Calu3 (cell line): ENCODE measurements around the gene GCGR. TPM values are rescaled to one million over a fixed set of nuclear protein-coding genes. Genes with fewer than 3 reads are reported as not detected.

Source experiments
- BruUV-seq: library from RNA; stranded (reverse); fragments of 400-500 nt; replicated peaks from 2 replicates; lab custom pipeline; 2021; lab: Mats Ljungman, UMichigan
- CTCF ChIA-PET: fragments of 300-600 bp; sonication (Branson Sonifier 250); formaldehyde crosslinking; loops from one replicate; lab custom pipeline; 2022; ENCODE audit warnings: antibody characterized with exemption; lab: Charles Lee
- DNase-seq: peaks from one replicate; pipeline ENCODE4 v3.0.0; 2022
- H3K27ac Mint-ChIP-seq: one replicate; pipeline ENCODE4 v1.8.0; 2022; ENCODE audit warnings: mixed read lengths; ENCODE audit not compliant: unreplicated experiment
- H3K27me3 Mint-ChIP-seq: one replicate; pipeline ENCODE4 v1.8.0; 2022; ENCODE audit warnings: mixed read lengths; ENCODE audit not compliant: unreplicated experiment
- H3K36me3 Mint-ChIP-seq: one replicate; pipeline ENCODE4 v1.8.0; 2022; ENCODE audit warnings: mild to moderate bottlenecking, moderate library complexity, mixed read lengths; ENCODE audit not compliant: insufficient read depth, unreplicated experiment
- H3K4me1 Mint-ChIP-seq: one replicate; pipeline ENCODE4 v1.8.0; 2022; ENCODE audit warnings: mild to moderate bottlenecking, low read depth, mixed read lengths; ENCODE audit not compliant: unreplicated experiment
- H3K4me3 Mint-ChIP-seq: one replicate; pipeline ENCODE4 v1.8.0; 2022; ENCODE audit warnings: mild to moderate bottlenecking, low read depth, moderate library complexity, mixed read lengths; ENCODE audit not compliant: unreplicated experiment
- H3K9me3 Mint-ChIP-seq: one replicate; pipeline ENCODE4 v1.8.0; 2022; ENCODE audit warnings: low read depth, mixed read lengths; ENCODE audit not compliant: unreplicated experiment
- intact Hi-C: fragments of 100-400 bp; cut with micrococcal nuclease; formaldehyde crosslinking; loops from one replicate; pipeline ENCODE4 v1.10.0; 2022; ENCODE audit not compliant: unreplicated experiment
- total RNA-seq: library from RNA; stranded (reverse); gene quantifications from 2 replicates; pipeline ENCODE4 v1.2.3, GENCODE V29; 2022
- TF ChIP-seq, protein P1 (sequence below): fragments of 200-600 bp; IDR thresholded peaks from one replicate; pipeline ENCODE4 v1.8.0; 2022; ENCODE audit warnings: antibody characterized with exemption; ENCODE audit not compliant: unreplicated experiment

GCGR gene
- total RNA-seq, 1 experiment from 2014 or later, result 0.78 TPM

DNA sequence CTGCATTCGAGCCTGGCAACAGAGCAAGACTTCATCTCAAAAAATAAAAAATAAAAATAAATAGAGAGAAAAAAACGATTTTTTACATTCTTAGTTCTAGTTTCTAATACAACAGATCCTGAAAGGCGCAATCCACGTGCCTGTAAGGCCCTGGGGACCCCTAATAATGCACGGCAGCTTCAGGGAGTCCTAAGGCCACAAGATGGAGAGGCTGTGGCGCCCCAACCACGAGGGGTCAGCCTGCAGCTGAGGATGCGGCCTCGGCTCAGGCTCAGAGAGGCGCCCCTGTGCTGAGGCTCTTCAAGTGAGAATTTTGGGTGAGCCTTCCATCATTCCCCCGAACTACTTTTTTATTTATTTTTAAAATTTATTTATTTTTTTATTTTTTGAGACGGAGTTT lies 45.5 kb downstream of the GCGR start:
- no peaks in the 10 kb centered on the region for H3K27me3 Mint-ChIP-seq
- BruUV-seq, result no TSS peak
- intact Hi-C loops, result no loop called here
- no peaks in the 10 kb centered on the region for H3K4me1 Mint-ChIP-seq
- peaks cover 90% of the 10 kb centered on the region for H3K36me3 Mint-ChIP-seq
- TF ChIP-seq, protein P1, sequence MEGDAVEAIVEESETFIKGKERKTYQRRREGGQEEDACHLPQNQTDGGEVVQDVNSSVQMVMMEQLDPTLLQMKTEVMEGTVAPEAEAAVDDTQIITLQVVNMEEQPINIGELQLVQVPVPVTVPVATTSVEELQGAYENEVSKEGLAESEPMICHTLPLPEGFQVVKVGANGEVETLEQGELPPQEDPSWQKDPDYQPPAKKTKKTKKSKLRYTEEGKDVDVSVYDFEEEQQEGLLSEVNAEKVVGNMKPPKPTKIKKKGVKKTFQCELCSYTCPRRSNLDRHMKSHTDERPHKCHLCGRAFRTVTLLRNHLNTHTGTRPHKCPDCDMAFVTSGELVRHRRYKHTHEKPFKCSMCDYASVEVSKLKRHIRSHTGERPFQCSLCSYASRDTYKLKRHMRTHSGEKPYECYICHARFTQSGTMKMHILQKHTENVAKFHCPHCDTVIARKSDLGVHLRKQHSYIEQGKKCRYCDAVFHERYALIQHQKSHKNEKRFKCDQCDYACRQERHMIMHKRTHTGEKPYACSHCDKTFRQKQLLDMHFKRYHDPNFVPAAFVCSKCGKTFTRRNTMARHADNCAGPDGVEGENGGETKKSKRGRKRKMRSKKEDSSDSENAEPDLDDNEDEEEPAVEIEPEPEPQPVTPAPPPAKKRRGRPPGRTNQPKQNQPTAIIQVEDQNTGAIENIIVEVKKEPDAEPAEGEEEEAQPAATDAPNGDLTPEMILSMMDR, result no peak
- no peak overlapping the region for H3K4me3 Mint-ChIP-seq
- CTCF ChIA-PET, result no interaction called here
- no peak for DNase-seq
- H3K9me3 Mint-ChIP-seq, result no peaks in the 10 kb centered on the region
- no peak overlapping the region for H3K27ac Mint-ChIP-seq

GRCh38 chr17:81851423-81851822 lies 47.5 kb downstream of the GCGR start:
- no peak for DNase-seq
- no peaks in the 10 kb centered on the region for H3K4me1 Mint-ChIP-seq
- no TSS peak for BruUV-seq
- no peaks in the 10 kb centered on the region for H3K9me3 Mint-ChIP-seq
- H3K27me3 Mint-ChIP-seq, result no peaks in the 10 kb centered on the region
- H3K27ac Mint-ChIP-seq, result no peak overlapping the region
- CTCF ChIA-PET, result no interaction called here
- intact Hi-C loops, result no loop called here
- H3K36me3 Mint-ChIP-seq, result peaks cover 91% of the 10 kb centered on the region
- TF ChIP-seq, protein P1, result no peak
- no peak overlapping the region for H3K4me3 Mint-ChIP-seq

- Mint-ChIP-seq H3K4me3 (no peak overlapping the region), H3K27me3 (no peaks in the 10 kb centered on the region), H3K27ac (no peak overlapping the region), H3K9me3 (no peaks in the 10 kb centered on the region), H3K4me1 (no peaks in the 10 kb centered on the region), H3K36me3 (peaks cover 91% of the 10 kb centered on the region)
- intact Hi-C loops, result no loop called here
- no peak for DNase-seq
- CTCF ChIA-PET, result interaction anchor here (0.6 kb wide), 1 partner anchor 141 kb away, joined by 3 read pairs; no protein-coding TSS in a partner anchor
- BruUV-seq, result no TSS peak
- TF ChIP-seq, protein P1, result no peak
Observed at GRCh38 chr17:81852237-81852636, 48.3 kb downstream of the GCGR start.

DNA sequence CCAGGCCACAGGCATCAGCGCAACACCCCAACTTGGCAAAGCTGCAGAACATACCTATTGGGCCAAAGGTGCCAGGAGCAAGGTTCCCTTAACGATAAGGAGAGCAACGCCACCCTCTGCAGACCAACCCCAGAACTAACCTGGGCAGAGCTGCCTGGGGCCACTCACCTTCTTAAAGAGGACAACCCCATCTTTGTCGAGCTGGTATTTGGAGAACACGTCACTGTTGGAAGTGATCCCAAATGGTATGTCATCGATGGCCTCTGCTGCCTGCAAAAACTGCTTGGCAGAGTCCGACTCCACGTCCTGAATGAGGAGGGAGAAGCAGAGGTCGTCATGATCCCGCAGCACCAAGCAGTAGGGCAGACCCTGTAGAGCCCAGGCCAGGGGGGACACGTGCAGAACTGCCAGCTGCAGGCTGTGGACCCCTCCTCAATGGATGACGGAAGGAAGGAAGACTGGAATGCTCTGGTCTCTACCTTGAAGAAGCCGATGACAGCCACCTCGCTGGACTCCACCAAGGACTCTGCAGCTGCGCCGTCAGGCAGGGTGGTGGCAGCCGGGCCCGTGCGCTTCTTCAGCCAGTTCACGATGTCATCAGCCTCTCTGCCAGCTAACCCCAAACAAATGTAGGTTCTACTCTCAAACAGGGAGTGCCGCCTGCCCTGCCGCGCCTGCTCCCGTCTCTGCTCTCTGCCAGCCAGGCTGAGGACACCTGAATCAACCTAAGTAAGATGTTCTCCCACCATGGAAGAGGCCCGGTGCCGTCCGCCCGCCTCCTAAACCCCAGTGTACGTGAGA lies 51.2 kb downstream of the GCGR start:
- no peak overlapping the region for H3K4me3 Mint-ChIP-seq
- no TSS peak for BruUV-seq
- no peaks in the 10 kb centered on the region for H3K27me3 Mint-ChIP-seq
- no peaks in the 10 kb centered on the region for H3K9me3 Mint-ChIP-seq
- TF ChIP-seq, protein P1, result no peak
- peaks cover 99% of the 10 kb centered on the region for H3K36me3 Mint-ChIP-seq
- peaks cover 7% of the 10 kb centered on the region for H3K4me1 Mint-ChIP-seq
- intact Hi-C loops, result no loop called here
- CTCF ChIA-PET, result interaction anchor here (1.1 kb wide), 1 partner anchor 119 kb away, joined by 3 read pairs; no protein-coding TSS in a partner anchor
- no peak for DNase-seq
- H3K27ac Mint-ChIP-seq, result no peak overlapping the region
